ENCODE data around the gene ACKR2.

ACKR2 gene

DNA sequence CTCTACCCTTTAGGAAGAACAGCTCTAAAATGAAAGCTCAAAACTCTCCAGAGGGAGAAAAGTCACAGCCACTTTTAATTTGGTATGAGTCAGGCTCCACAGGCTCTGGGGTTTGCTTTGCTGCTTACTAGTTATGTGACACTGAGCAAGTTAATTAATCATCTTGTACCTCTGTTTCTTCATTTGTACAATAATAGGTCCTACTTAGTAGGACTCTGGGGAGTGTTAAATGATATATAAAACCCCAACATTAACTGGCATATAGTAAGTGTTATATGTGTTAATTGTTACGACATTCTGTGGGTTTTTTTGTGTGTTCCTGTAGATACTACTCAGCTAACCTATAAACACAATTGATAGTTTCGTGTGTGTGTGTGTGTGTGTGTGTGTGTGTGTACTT, 6.6 kb downstream of the ACKR2 start:
- intact Hi-C loops (cut with DNase I; ENCODE audit: low total_unique reads), result no loop called here
- Histone ChIP-seq H3K9me3 (no peaks in the 10 kb centered on the region), H3K4me1 (peaks cover 0 to 8% (median 3%) of the 10 kb centered on the region in 4 donors), H3K36me3 (no peaks in the 10 kb centered on the region), H3K27me3 (no peaks in the 10 kb centered on the region), H3K27ac (no peak overlapping the region), H3K4me3 (no peak overlapping the region)
- no peak for TF ChIP-seq CTCF (IDR thresholded peaks at IDR 0.05)
- DNase-seq, result no peak

- Histone ChIP-seq H3K4me1 (peaks cover 0 to 8% (median 3%) of the 10 kb centered on the region in 4 donors), H3K36me3 (no peaks in the 10 kb centered on the region)
- TF ChIP-seq CTCF (IDR thresholded peaks at IDR 0.05), result no peak
These were observed 10.2 kb downstream of the ACKR2 start for GRCh38 chr3:42819351-42819965.

GRCh38 chr3:42820746-42821051, 11.5 kb downstream of the ACKR2 start:
- no peak for DNase-seq
- Histone ChIP-seq H3K4me3 (no peak overlapping the region), H3K27ac (no peak overlapping the region), H3K36me3 (no peaks in the 10 kb centered on the region), H3K27me3 (no peaks in the 10 kb centered on the region), H3K9me3 (no peaks in the 10 kb centered on the region), H3K4me1 (peaks cover 0 to 8% (median 3%) of the 10 kb centered on the region in 4 donors)
- intact Hi-C loops (cut with DNase I; ENCODE audit: low total_unique reads), result no loop called here
- no peak for TF ChIP-seq CTCF (IDR thresholded peaks at IDR 0.05)

More at GRCh38 chr3:42819351-42819965, 10.2 kb downstream of the ACKR2 start:
- H3K27me3 ChIP-seq, result no peaks in the 10 kb centered on the region
- intact Hi-C loops (cut with DNase I; ENCODE audit: low total_unique reads), result no loop called here
- no peak for DNase-seq
- H3K27ac ChIP-seq, result no peak overlapping the region
- no peaks in the 10 kb centered on the region for H3K9me3 ChIP-seq
- no peak overlapping the region for H3K4me3 ChIP-seq

GRCh38 chr3:42822828-42823227, 13.6 kb downstream of the ACKR2 start:
- intact Hi-C loops (cut with DNase I; ENCODE audit: low total_unique reads), result no loop called here

DNA sequence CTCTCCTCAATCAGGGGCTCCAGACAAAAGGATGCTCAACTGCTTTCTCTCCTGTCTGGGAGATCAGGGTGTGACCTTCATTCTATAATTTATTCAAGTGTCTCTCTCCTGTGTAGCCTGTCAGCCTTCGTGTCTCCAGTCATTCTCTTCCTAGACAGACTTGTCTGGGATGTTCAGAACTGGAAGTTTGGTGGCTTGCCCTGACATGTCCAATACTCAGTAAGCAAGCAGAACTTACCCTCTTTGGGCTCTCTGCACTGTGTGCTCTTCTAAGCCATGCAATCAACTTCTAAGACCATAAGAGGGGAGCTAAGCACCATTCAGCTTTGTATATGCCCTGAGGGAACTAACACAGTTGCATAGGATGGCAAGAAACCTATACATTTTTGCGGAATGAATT, 14.1 kb downstream of the ACKR2 start:
- no peak for TF ChIP-seq CTCF (IDR thresholded peaks at IDR 0.05)
- intact Hi-C loops (cut with DNase I; ENCODE audit: low total_unique reads), result no loop called here
- H3K36me3 ChIP-seq, result no peaks in the 10 kb centered on the region

More at GRCh38 chr3:42822828-42823227, 13.6 kb downstream of the ACKR2 start:
- Histone ChIP-seq H3K9me3 (no peaks in the 10 kb centered on the region), H3K4me1 (peaks cover 0 to 8% (median 3%) of the 10 kb centered on the region in 4 donors), H3K4me3 (no peak overlapping the region), H3K27me3 (no peaks in the 10 kb centered on the region), H3K36me3 (no peaks in the 10 kb centered on the region), H3K27ac (no peak overlapping the region)
- no peak for DNase-seq
- TF ChIP-seq CTCF (IDR thresholded peaks at IDR 0.05), result no peak

DNA sequence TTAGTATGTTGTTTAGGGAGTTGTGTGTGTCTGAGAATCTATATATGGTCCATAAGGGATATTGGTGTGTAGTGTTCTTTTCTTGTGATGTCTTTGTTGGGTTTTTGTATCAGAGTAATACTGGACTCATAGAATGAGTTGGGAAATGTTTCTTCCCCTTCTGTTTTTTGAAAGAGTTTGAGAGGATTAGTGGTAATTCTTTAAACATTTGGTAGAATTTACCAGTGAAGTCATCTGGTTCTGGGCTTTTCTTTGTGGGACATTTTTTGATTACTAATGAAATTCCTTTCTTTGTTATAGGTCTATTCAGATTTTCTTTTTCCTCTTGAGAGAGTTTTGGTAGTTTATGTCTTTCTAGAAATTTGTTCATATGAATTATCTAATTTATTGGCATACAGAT, 16.9 kb downstream of the ACKR2 start:
- no peak for DNase-seq
- TF ChIP-seq CTCF (IDR thresholded peaks at IDR 0.05), result no peak
- H3K27me3 ChIP-seq, result no peaks in the 10 kb centered on the region
- H3K4me1 ChIP-seq, result peaks cover 0 to 4% (median 2%) of the 10 kb centered on the region in 4 donors
- H3K36me3 ChIP-seq, result no peaks in the 10 kb centered on the region
- no peak overlapping the region for H3K27ac ChIP-seq
- no peak overlapping the region for H3K4me3 ChIP-seq
- intact Hi-C loops (cut with DNase I; ENCODE audit: low total_unique reads), result no loop called here
- no peaks in the 10 kb centered on the region for H3K9me3 ChIP-seq

More for the DNA sequence above, 14.1 kb downstream of the ACKR2 start:
- peaks cover 0 to 8% (median 3%) of the 10 kb centered on the region in 4 donors for H3K4me1 ChIP-seq
- no peak for DNase-seq
- no peaks in the 10 kb centered on the region for H3K9me3 ChIP-seq
- H3K4me3 ChIP-seq, result no peak overlapping the region
- H3K27ac ChIP-seq, result no peak overlapping the region
- H3K27me3 ChIP-seq, result no peaks in the 10 kb centered on the region

All from tibial artery (tissue), 4 donors.